ENCODE results near the gene BTBD9. TPM values are rescaled to one million over a fixed set of nuclear protein-coding genes. Genes with fewer than 3 reads are reported as not detected.

Gene BTBD9
- total and polyA plus RNA-seq, 2 of the 13 experiments (the other 11 are each of a cell fraction or from before 2014, with no cell fraction given) = 1.2 to 3.0 TPM

- TF ChIP-seq ZXDC (CRISPR knock-in tag; IDR thresholded peaks at IDR 0.05) (no peak), SRSF4 (IDR thresholded peaks at IDR 0.05; ENCODE audit: low read depth, low read length, poor library complexity, severe bottlenecking) (no peak), HMGA1 (CRISPR knock-in tag; conservative IDR thresholded peaks at IDR 0.05) (no peak), ZNF850 (CRISPR knock-in tag; conservative IDR thresholded peaks at IDR 0.05) (no peak), MXD1 (CRISPR knock-in tag; IDR thresholded peaks at IDR 0.05) (no peak), AGO1 (IDR thresholded peaks at IDR 0.05; ENCODE audit: low read depth, low read length, poor library complexity, severe bottlenecking) (no peak), ATM (IDR thresholded peaks at IDR 0.05; ENCODE audit: borderline replicate concordance) (no peak)
Measured at GRCh38 chr6:38656896-38657295, 17.2 kb upstream of the BTBD9 start (continued).

GRCh38 chr6:38654263-38654662 lies 14.5 kb upstream of the BTBD9 start:
- Histone ChIP-seq H3K4me1 (ENCODE audit: insufficient read depth, low read length) (no peaks in the 10 kb centered on the region), H4K20me1 (ENCODE audit: insufficient read depth, low read length) (no peaks in the 10 kb centered on the region), H3K4me3 (replicated peaks in 1 of 3; ENCODE audit: insufficient read depth in 1 of 3, low read depth in 2 of 3, low read length in 3 of 3) (no peak overlapping the region), H3K79me2 (ENCODE audit: insufficient read depth, low read length) (no peaks in the 10 kb centered on the region), H3K27ac (ENCODE audit: extremely low read length, insufficient read depth, low read length) (no peak overlapping the region), H3K9ac (ENCODE audit: insufficient read depth, low read depth, low read length) (no peak overlapping the region), H3K36me3 (replicated peaks in 1 of 2; ENCODE audit: control insufficient read depth in 1 of 2, insufficient read depth in 2 of 2, low read length in 2 of 2) (no peaks in the 10 kb centered on the region), H3K4me2 (ENCODE audit: low read depth, low read length) (no peak overlapping the region), H3K9me3 (ENCODE audit: low read length) (no peaks in the 10 kb centered on the region), H2AFZ (ENCODE audit: low read length) (no peak overlapping the region), H3K27me3 (ENCODE audit: control insufficient read depth in 1 of 2, insufficient read depth in 2 of 2, low read length in 2 of 2) (peaks cover 0 to 2% of the 10 kb centered on the region in 2 experiments; a peak in 1 of 5 replicates)
- POLR2A ChIA-PET = no interaction called here
- no peak for FAIRE-seq
- CTCF ChIA-PET (ENCODE audit: low intra/inter-chr PET ratio, low total read pairs) = no interaction called here
- in situ Hi-C loops (cut with HindIII; ENCODE audit: extremely low pct_ligation_motif_present, low pct_unique_long_range_greater_than_20kb) (no loop called here), intact Hi-C loops (cut with micrococcal nuclease; ENCODE audit: unreplicated experiment) (no loop called here)
- no peak for DNase-seq (ENCODE audit: low spot score)
- no peak for ATAC-seq
- no TSS peak for BruUV-seq (replicated peaks)
- WGBS (ENCODE audit: low lambda C conversion rate) = 42% methylated on average over 2 of the region's 2 CpGs
- TF ChIP-seq SRF (IDR thresholded peaks at IDR 0.05; ENCODE audit: low read depth, low read length) (no peak), AGO1 (IDR thresholded peaks at IDR 0.05; ENCODE audit: low read depth, low read length, poor library complexity, severe bottlenecking) (no peak), NKX3-1 (CRISPR knock-in tag; IDR thresholded peaks at IDR 0.05) (no peak), ZBTB46 (CRISPR knock-in tag; IDR thresholded peaks at IDR 0.05; ENCODE audit: borderline replicate concordance) (no peak), NR2F1 (CRISPR knock-in tag; IDR thresholded peaks at IDR 0.05) (no peak), ZKSCAN8 (CRISPR knock-in tag; IDR thresholded peaks at IDR 0.05; ENCODE audit: borderline replicate concordance) (no peak), RFX1 (IDR thresholded peaks at IDR 0.05) (no peak), KAT8 (CRISPR knock-in tag; IDR thresholded peaks at IDR 0.05) (no peak), NFE2 (CRISPR knock-in tag; IDR thresholded peaks at IDR 0.05) (no peak), PRPF4 (IDR thresholded peaks at IDR 0.05; ENCODE audit: low read depth, low read length, poor library complexity, severe bottlenecking) (no peak), MIER3 (CRISPR knock-in tag; IDR thresholded peaks at IDR 0.05; ENCODE audit: borderline replicate concordance) (no peak), RFXANK (CRISPR knock-in tag; IDR thresholded peaks at IDR 0.05) (no peak), ZNF468 (CRISPR knock-in tag; IDR thresholded peaks at IDR 0.05) (no peak), SALL1 (CRISPR knock-in tag; IDR thresholded peaks at IDR 0.05) (no peak), ZNF550 (CRISPR knock-in tag; IDR thresholded peaks at IDR 0.05; ENCODE audit: borderline replicate concordance) (no peak)
